Tibial nerve (tissue), 4 donors: Measurements from ENCODE around the gene PHAF1. TPM values are rescaled to one million over a fixed set of nuclear protein-coding genes. Genes with fewer than 3 reads are reported as not detected.

Experiments used
- DNase-seq, 2 donors: peaks; one replicate each; pipeline ENCODE4 v3.0.0-alpha.2; 2019; ENCODE audit warnings: low spot score in 2 of 2
- H3K27ac ChIP-seq, 4 donors: fragments of 200-600 bp; sonication (generic) in 3 of 4; one replicate each; pipeline ENCODE4 v1.5.1; 2017 to 2019; ENCODE audit warnings: mild to moderate bottlenecking in 1 of 4
- H3K27me3 ChIP-seq, 2 donors: fragments of 200-600 bp; sonication (generic) in 1 of 2; one replicate each; pipeline versions ENCODE4 v1.5.1 to v1.6.0; 2017 to 2019
- H3K36me3 ChIP-seq, 3 donors: fragments of 200-600 bp; sonication (generic); one replicate each; pipeline ENCODE4 v1.5.1; 2018 to 2019
- H3K4me1 ChIP-seq, 4 donors: fragments of 200-600 bp; sonication (generic) in 3 of 4; one replicate each; pipeline ENCODE4 v1.5.1; 2017 to 2019
- H3K4me3 ChIP-seq, 4 donors: fragments of 200-600 bp; sonication (generic) in 3 of 4; one replicate each; pipeline ENCODE4 v1.5.1; 2017 to 2019; ENCODE audit warnings: mild to moderate bottlenecking in 1 of 4, moderate library complexity in 1 of 4
- H3K9me3 ChIP-seq, 4 donors: fragments of 200-600 bp; sonication (generic) in 3 of 4; one replicate each; pipeline ENCODE4 v1.5.1; 2017 to 2019
- EP300 ChIP-seq, 2 donors: sonication (generic); formaldehyde crosslinking; IDR thresholded peaks; one replicate each; pipeline ENCODE4 v1.6.1; 2017; ENCODE audit warnings: antibody characterized with exemption in 2 of 2, mild to moderate bottlenecking in 1 of 2
- POLR2A ChIP-seq, 2 donors: fragments of 450-650 bp; IDR thresholded peaks; one replicate each; pipeline ENCODE4 v1.6.1; 2017; ENCODE audit warnings: antibody characterized with exemption in 2 of 2, mild to moderate bottlenecking in 2 of 2, moderate library complexity in 2 of 2
- WGBS, 2 donors: methylation state at CpG; one replicate each; pipeline ENCODE4 v1.1.5; 2018; 5-methylcytosine and 5-hydroxymethylcytosine counted together
- total RNA-seq, 4 donors: library from RNA; depleted of rRNA; stranded (reverse); fragments of >200 nt; gene quantifications; one replicate each; pipeline ENCODE4 v1.1.0, GENCODE V29; 2016
- TF ChIP-seq, protein P1 (sequence below), 5 experiments: fragments of 200-600 bp in 3 of 5; fragments of 450-650 bp in 2 of 5; sonication (generic) in 3 of 5; IDR thresholded peaks; one replicate each; pipeline ENCODE4 v1.5.1; 2016 to 2019; ENCODE audit warnings: antibody characterized with exemption in 5 of 5, mild to moderate bottlenecking in 3 of 5, moderate library complexity in 2 of 5

PHAF1 gene
- total RNA-seq, 4 donors from 2014 or later, result 22.2 to 34.5 (median 28.1) TPM

DNA sequence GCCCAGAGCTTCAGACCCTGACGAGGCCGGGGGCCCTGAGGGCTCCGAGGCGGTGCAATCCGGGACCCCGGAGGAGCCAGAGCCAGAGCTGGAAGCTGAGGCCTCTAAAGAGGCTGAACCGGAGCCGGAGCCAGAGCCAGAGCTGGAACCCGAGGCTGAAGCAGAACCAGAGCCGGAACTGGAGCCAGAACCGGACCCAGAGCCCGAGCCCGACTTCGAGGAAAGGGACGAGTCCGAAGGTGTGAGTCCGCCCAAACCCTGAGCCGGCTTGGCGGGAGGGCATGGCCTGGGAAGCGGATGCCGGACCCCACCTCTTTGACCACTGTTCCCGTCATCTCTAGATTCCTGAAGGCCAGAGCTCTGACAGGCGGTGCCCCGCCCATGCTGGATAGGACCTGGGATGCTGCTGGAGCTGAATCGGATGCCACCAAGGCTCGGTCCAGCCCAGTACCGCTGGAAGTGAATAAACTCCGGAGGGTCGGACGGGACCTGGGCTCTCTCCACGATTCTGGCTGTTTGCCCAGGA lies 65.0 kb downstream of the PHAF1 start:
- TF ChIP-seq EP300 (IDR thresholded peaks at IDR 0.05) (no peak), POLR2A (IDR thresholded peaks at IDR 0.05) (no peak)
- TF ChIP-seq, protein P1, sequence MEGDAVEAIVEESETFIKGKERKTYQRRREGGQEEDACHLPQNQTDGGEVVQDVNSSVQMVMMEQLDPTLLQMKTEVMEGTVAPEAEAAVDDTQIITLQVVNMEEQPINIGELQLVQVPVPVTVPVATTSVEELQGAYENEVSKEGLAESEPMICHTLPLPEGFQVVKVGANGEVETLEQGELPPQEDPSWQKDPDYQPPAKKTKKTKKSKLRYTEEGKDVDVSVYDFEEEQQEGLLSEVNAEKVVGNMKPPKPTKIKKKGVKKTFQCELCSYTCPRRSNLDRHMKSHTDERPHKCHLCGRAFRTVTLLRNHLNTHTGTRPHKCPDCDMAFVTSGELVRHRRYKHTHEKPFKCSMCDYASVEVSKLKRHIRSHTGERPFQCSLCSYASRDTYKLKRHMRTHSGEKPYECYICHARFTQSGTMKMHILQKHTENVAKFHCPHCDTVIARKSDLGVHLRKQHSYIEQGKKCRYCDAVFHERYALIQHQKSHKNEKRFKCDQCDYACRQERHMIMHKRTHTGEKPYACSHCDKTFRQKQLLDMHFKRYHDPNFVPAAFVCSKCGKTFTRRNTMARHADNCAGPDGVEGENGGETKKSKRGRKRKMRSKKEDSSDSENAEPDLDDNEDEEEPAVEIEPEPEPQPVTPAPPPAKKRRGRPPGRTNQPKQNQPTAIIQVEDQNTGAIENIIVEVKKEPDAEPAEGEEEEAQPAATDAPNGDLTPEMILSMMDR (IDR thresholded peaks at IDR 0.05), result no peak
- H3K4me1 ChIP-seq, result peaks cover 0 to 58% (median 34%) of the 10 kb centered on the region in 4 donors
- DNase-seq, result no peak
- peak overlapping the region; percentile 2 to 88 (median 81) for H3K27ac ChIP-seq
- no peaks in the 10 kb centered on the region for H3K9me3 ChIP-seq
- H3K36me3 ChIP-seq, result no peaks in the 10 kb centered on the region
- 29 to 38% methylated on average over 19 to 31 of the region's 31 CpGs for WGBS, 2 donors
- H3K4me3 ChIP-seq, result peak overlapping the region; percentile 35 to 53 (median 45)
- H3K27me3 ChIP-seq, result peaks cover 0 to 16% of the 10 kb centered on the region in 2 donors

DNA sequence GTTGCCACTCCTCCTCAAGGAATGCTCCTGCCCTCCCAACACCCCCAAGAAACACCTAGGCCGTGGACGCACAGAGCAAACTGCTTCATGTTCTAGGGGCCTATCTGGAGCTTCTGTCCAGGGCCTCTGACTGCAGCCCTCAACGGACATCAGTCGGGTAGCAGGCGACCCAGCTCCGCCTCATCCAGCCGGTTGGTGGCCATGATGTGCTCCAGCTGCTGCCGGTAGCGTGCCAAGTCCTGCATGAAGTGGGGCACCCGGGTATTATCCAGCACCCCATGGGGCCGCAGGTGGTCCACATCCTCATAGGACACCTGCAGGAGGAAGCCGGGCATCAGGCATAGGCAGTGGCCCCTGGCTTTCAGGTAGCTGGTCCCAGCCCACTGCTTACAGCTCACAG lies 66.9 kb downstream of the PHAF1 start:
- TF ChIP-seq POLR2A (IDR thresholded peaks at IDR 0.05) (no peak), EP300 (IDR thresholded peaks at IDR 0.05) (no peak)
- TF ChIP-seq, protein P1 (IDR thresholded peaks at IDR 0.05), result no peak
- WGBS, 2 donors, result 89 to 92% methylated on average over 6 to 9 of the region's 12 CpGs
- H3K9me3 ChIP-seq, result no peaks in the 10 kb centered on the region
- H3K4me1 ChIP-seq, result peaks cover 0 to 49% (median 27%) of the 10 kb centered on the region in 4 donors
- no peak for DNase-seq
- H3K27ac ChIP-seq, result no peak overlapping the region
- H3K27me3 ChIP-seq, result peaks cover 0 to 16% of the 10 kb centered on the region in 2 donors
- H3K4me3 ChIP-seq, result no peak overlapping the region
- no peaks in the 10 kb centered on the region for H3K36me3 ChIP-seq

DNA sequence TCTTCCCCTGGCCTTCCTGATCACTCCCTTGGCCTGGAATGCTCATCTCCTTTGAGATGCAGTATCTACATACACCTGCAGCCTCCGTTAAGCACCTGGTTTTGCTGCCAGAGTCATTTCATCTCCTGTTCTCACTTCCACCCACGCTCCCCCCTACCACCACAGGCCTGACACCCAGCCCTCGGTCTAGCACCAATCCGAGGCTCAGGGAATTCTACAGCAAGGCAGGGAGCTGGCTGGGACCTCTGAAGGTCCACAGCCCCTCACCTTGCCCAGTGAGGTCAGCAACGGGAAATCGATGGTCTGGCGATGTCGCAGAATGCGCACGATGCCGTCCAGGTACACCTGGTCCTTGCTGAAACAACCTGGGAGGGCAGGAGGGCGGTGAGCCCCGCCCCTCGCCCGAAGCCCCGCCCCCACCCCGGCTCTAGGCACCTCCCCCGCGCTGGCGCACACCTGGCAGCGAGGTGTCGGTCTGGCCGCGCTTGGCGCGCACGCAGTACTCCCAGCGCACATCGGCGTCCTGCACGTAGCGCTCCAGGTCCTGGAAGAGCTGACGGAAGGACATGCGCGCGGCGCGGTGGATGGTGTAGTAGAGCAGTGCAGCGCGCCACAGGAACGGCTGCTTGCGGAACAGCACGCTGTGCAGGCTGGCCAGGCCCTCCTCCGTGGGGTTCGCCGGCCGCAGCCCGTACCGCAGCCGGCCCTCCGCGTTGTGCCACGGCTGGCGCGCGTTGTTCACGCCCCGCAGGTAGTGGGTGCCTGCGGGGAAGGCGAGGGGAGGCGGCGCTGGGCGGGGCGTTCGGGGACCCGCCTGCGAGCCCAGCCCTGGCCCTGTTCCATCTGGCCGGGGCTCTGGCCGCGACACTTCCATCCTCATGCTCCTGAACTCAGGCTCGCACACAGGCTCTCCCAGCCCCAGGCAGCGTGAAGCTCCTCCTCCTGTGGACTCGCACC lies 68.3 kb downstream of the PHAF1 start:
- Histone ChIP-seq H3K4me3 (peak overlapping the region; percentile 28 to 50 (median 40)), H3K4me1 (peaks cover 0 to 55% (median 26%) of the 10 kb centered on the region in 4 donors), H3K36me3 (no peaks in the 10 kb centered on the region), H3K27ac (peak overlapping the region in 1 of 4 donors; percentile 65), H3K27me3 (peaks cover 0 to 16% of the 10 kb centered on the region in 2 donors), H3K9me3 (no peaks in the 10 kb centered on the region)
- 9% methylated on average over 17 to 53 of the region's 73 CpGs for WGBS, 2 donors
- TF ChIP-seq, protein P1 (IDR thresholded peaks at IDR 0.05), result peak in 1 of 5 experiments; percentile 39
- TF ChIP-seq POLR2A (IDR thresholded peaks at IDR 0.05), result no peak
- no peak for DNase-seq

DNA sequence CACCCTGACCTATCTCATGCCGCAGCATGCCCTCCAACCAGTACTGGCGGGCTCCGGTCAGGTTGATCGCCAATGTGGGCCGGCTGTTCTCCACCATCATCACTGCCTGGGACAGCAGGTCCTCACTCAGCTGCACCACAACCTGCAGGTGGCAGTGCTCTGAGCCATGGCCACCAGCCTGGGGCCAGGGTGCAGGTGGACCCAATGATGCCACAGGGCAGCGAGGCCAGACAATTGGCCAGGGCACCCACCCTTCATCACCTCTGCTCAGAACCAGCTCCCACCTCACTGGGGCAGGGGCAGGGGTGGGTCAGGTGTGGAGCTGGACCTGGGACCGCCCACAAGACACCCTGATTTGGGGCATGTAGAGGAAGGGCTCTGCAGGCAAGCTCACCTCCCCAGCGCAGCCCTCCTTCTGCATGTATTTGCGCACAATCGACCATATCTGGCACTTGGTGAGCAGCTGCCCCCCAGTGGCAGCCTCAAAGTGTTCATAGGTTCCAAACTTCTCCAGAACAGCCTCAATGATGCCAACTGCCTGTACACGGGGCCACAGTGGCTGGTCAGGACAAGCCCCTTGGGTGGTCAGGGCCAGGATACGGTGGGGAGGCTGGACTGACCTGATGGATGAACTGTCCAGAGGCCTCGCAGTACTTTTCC lies 69.8 kb downstream of the PHAF1 start:
- Histone ChIP-seq H3K4me3 (no peak overlapping the region), H3K36me3 (no peaks in the 10 kb centered on the region), H3K9me3 (no peaks in the 10 kb centered on the region), H3K4me1 (peaks cover 0 to 49% (median 16%) of the 10 kb centered on the region in 4 donors), H3K27me3 (peaks cover 0 to 14% of the 10 kb centered on the region in 2 donors), H3K27ac (no peak overlapping the region)
- DNase-seq, result no peak
- TF ChIP-seq EP300 (IDR thresholded peaks at IDR 0.05) (no peak), POLR2A (IDR thresholded peaks at IDR 0.05) (no peak)
- TF ChIP-seq, protein P1 (IDR thresholded peaks at IDR 0.05), result no peak
- 88 to 93% methylated on average over 9 to 10 of the region's 13 CpGs for WGBS, 2 donors
